Measurements from ENCODE around the gene TAL1.

GRCh38 chr1:47219590-47220220, 12.3 kb downstream of the TAL1 start:
- TF ChIP-seq POLR2A (IDR thresholded peaks at IDR 0.05) (no peak), CTCF (IDR thresholded peaks at IDR 0.05) (no peak)
